Glutamatergic neuron (in vitro differentiated cells): ENCODE measurements around the gene SSNA1. TPM values are rescaled to one million over a fixed set of nuclear protein-coding genes. Genes with fewer than 3 reads are reported as not detected.
A peak's percentile ranks its signal among the peaks of the same experiment; 100 is the strongest.

Source experiments
- DNase-seq: peaks from one replicate; pipeline ENCODE4 v3.0.0; 2022
- H3K27ac Mint-ChIP-seq: one replicate; pipeline ENCODE4 v1.8.0; 2020; ENCODE audit warnings: mild to moderate bottlenecking, mixed read lengths, inconsistent platforms; ENCODE audit not compliant: unreplicated experiment
- H3K27me3 Mint-ChIP-seq: one replicate; pipeline ENCODE4 v1.8.0; 2020; ENCODE audit warnings: mild to moderate bottlenecking, moderate library complexity, mixed read lengths, inconsistent platforms; ENCODE audit not compliant: unreplicated experiment
- H3K36me3 Mint-ChIP-seq: one replicate; pipeline ENCODE4 v1.8.0; 2020; ENCODE audit warnings: mild to moderate bottlenecking, mixed read lengths, inconsistent platforms; ENCODE audit not compliant: unreplicated experiment
- H3K4me1 Mint-ChIP-seq: one replicate; pipeline ENCODE4 v1.8.0; 2020; ENCODE audit warnings: mild to moderate bottlenecking, low read depth, mixed read lengths, inconsistent platforms; ENCODE audit not compliant: unreplicated experiment
- H3K4me3 Mint-ChIP-seq: one replicate; pipeline ENCODE4 v1.8.0; 2020; ENCODE audit warnings: mild to moderate bottlenecking, mixed read lengths, inconsistent platforms; ENCODE audit not compliant: unreplicated experiment
- H3K9me3 Mint-ChIP-seq: one replicate; pipeline ENCODE4 v1.8.0; 2020; ENCODE audit warnings: mild to moderate bottlenecking, moderate library complexity, mixed read lengths, inconsistent platforms; ENCODE audit not compliant: unreplicated experiment
- CTCF ChIP-seq: fragments of 200-600 bp; sonication (generic); IDR thresholded peaks from one replicate; pipeline ENCODE4 v1.5.0; 2021; ENCODE audit not compliant: partially characterized antibody, unreplicated experiment
- total RNA-seq: library from RNA; stranded (reverse); fragmentation: NEBNext Ultra II Directional; extraction: Animal tissue kit (Norgen Biotek cat#: 25700); gene quantifications from one replicate; pipeline ENCODE4 v1.2.1, GENCODE V29; 2021; ENCODE audit not compliant: unreplicated experiment

SSNA1 gene
- total RNA-seq, 1 donor from 2014 or later: 37.3 TPM

DNA sequence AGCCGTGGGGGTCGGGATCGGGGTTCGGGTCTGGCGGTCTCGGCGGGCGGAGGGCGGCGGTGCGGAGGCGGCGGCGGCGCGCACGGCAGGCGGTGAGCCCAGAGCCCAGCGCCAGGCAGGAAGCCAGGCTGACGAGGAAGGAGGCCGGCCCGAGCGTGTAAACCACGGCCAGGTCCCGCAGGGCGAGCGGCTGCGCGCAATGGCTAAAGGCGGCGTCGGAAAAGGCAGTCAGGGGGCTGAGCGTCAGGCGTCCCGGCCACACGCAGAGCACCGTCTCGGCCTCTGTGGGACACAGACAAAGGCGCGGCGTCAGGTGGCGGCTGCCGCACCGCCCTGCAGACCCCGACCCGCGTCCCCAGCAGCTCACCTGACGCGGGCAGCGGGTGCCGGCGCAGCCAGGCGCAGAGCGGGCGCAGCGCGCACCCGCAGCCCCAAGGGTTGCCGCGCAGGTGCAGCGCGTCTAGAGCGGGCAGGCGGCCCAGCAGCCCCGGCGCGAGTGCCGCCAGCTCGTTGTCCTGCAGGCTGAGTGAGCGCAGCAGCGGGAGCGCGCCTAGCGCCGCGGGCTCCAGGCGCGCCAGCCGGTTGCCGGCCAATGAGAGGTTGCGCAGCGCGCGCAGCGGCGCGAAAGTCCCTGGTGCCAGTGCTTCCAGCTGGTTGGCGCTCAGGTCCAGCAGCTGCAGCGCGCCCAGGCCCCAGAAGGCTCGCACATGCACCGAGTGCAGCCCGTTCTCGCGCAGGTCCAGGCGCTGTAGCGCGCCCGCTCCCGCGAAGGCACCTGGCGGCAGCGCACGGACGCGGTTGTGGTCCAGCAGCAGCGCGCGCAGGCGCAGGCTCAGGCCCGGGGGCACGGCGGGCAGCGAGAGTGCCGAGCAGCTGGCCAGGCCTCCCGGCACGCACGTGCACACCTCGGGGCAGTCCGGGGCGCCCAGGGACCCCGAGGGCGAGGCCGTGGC, 19.3 kb upstream of the SSNA1 start:
- H3K27me3 Mint-ChIP-seq: peaks cover 9% of the 10 kb centered on the region
- no peaks in the 10 kb centered on the region for H3K36me3 Mint-ChIP-seq
- no peak overlapping the region for H3K27ac Mint-ChIP-seq
- H3K4me1 Mint-ChIP-seq: no peaks in the 10 kb centered on the region
- H3K9me3 Mint-ChIP-seq: peaks cover 3% of the 10 kb centered on the region
- peak; percentile 77 for DNase-seq
- TF ChIP-seq CTCF: no peak
- peak overlapping the region; percentile 84 for H3K4me3 Mint-ChIP-seq

- no peak within 1 kb of the TSS for H3K27ac Mint-ChIP-seq
- no peaks in the 10 kb centered on the region for H3K36me3 Mint-ChIP-seq
- no peaks in the 10 kb centered on the region for H3K4me1 Mint-ChIP-seq
- H3K9me3 Mint-ChIP-seq: peaks cover 3% of the 10 kb centered on the region
- DNase-seq: no peak
- peak within 1 kb of the TSS; percentile 84 for H3K4me3 Mint-ChIP-seq
- no peak for TF ChIP-seq CTCF
- H3K27me3 Mint-ChIP-seq: peaks cover 9% of the 10 kb centered on the region
Measured at GRCh38 chr9:137169896-137170358, 18.5 kb upstream of the SSNA1 start, which contains the start of gene LRRC26. TSS of gene LRRC26 (minus strand) at chr9:137170051. CDS start at chr9:137169943, 108 bp downstream.

DNA sequence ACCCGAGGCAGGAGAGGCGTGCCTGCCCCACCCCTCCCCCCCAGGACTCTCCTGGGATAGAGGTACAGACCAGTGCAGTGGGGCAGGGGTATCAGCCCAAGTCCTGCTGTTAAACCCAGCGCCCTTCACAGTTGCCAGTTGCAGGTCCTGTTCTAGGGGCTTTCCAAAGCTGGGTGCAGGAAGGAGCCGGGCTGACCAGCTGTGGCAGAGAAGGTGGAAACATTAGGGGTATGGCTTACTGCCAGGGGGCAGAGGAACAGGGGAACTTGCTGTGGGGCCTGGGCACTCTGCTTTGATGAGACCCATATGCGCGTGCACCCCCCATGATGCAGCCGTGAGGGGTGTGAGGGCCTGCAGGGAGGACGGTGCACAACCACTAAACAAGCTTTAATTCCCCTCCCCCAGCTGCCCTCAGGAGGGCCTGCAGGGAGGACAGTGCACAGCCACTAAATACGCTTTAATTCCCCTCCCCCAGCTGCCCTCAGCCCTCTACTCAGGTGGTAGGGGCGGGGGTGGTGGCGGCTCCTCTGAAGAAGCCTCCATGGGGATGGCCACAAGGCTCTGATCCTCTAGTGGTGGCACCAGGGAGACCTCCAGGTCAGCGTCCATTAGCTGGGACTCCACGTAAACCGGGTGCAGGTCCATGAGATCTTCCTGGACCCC, 17.9 kb upstream of the SSNA1 start:
- DNase-seq: no peak
- H3K27ac Mint-ChIP-seq: no peak overlapping the region
- TF ChIP-seq CTCF: no peak
- no peaks in the 10 kb centered on the region for H3K4me1 Mint-ChIP-seq
- H3K27me3 Mint-ChIP-seq: peaks cover 9% of the 10 kb centered on the region
- H3K36me3 Mint-ChIP-seq: no peaks in the 10 kb centered on the region
- H3K9me3 Mint-ChIP-seq: peaks cover 3% of the 10 kb centered on the region
- no peak overlapping the region for H3K4me3 Mint-ChIP-seq

DNA sequence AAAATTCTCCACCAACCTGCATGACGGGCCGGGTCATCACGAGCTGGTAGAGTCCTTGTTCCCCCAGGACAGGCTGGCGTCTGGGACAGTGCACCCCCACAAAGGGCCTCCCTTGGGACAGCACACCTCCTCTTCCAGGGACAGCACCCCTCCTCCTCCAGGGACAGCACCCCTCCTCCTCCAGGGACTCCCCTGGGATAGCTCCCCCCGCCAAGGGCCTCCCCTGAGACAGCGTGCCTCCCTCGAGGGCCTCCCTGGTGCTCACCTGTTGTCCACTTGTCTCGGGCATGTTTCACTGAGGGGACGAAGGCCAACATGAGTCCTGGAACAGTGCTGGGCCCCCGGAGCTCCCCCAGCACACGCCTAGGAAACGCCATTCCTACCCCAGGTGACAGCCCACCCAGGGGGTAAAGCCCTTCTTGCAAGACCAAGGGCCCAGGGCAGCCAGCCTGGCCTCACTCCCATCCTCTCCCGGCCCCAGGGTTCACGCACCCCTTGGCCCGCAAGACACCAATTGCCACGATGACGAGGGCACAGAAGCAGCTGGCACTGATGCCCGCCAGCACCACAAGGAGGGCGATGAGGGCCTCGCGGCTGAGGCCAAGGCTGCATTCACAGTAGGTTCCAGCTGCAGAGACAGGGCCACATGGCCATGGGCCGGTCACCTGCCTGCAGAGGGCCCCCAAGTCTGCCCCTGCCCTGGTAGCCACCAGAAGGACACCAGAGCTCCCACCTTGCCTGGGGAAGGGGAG, 17.2 kb upstream of the SSNA1 start:
- no peak for TF ChIP-seq CTCF
- no peak overlapping the region for H3K4me3 Mint-ChIP-seq
- H3K4me1 Mint-ChIP-seq: no peaks in the 10 kb centered on the region
- no peaks in the 10 kb centered on the region for H3K36me3 Mint-ChIP-seq
- H3K27ac Mint-ChIP-seq: no peak overlapping the region
- peaks cover 9% of the 10 kb centered on the region for H3K27me3 Mint-ChIP-seq
- peaks cover 3% of the 10 kb centered on the region for H3K9me3 Mint-ChIP-seq
- DNase-seq: no peak
